ENCODE measurements around the gene LACTB.

Gene LACTB

DNA sequence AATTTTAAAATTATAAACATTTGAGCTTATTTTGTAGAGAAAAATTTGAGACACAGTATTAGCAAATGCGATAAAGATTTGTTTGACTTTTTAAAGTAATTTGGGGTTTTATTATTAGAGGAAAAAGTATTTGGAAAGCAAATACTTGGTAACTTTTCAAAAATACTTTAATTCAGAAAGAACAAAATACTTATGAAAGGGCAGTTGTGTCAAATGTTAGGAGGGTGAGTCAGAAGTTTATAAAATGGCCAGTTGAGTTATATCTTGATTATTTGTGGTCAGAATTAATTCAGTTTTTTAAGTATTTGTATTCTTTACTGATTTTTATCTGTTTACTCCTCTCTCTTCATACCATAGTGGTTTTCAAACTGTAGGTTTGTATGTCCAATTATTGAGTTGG, 12.1 kb downstream of the LACTB start:
- no peak for DNase-seq (ENCODE audit: low read depth)

DNA sequence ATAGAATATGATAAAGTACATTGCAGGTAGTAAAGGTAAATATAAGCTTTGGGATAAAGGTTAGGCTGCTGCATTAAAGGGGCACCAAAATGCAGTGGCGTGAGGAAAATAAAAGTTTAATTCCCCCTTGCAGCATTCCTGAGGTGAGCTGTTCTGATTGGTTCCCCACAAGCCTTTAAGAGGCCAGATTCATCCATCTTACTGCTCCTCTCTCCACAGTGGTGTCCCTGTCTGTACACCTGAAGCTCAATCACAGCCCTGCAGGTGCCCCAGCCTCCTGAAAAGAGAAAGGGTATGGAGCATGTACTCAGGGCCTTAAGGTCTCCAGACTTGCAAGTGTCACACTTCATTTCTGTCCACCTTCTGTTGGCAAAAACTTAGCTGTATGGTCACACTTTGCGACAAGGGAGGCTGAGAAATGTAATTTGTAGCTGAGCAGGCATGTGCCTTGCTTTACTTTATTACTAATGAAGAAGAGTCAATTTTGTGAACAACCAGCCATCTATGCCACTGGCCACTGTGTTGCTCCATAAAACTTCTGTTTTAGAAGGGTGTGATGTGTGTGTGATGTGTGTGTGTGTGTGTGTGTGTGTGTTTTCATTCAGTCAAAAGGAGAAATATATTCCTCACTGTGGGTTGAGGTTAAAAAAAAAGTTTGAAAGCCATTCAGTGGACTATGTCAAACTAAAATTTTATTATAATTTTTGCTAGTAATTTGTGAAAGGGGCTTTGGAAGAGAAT, 12.8 kb downstream of the LACTB start:
- DNase-seq (ENCODE audit: low read depth), result no peak

DNA sequence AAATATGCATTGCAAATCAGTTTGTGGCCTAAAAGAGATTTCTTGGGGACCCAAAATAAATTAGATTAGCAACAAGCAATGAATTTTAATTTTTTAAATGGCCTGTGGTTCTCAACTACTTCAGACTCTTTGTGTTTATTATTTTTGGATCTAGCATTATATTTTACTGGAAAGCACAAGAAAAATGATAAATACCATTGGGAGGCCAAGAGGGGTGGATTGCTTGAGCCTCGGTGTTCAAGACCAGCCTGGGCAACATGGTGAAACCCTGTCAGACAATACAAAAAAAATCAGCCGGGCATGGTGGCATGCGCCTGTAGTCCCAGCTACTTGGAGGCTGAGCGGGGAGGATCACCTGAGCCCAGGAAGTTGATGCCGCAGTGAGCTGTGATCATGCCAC, 13.6 kb downstream of the LACTB start:
- DNase-seq (ENCODE audit: low read depth), result no peak

DNA sequence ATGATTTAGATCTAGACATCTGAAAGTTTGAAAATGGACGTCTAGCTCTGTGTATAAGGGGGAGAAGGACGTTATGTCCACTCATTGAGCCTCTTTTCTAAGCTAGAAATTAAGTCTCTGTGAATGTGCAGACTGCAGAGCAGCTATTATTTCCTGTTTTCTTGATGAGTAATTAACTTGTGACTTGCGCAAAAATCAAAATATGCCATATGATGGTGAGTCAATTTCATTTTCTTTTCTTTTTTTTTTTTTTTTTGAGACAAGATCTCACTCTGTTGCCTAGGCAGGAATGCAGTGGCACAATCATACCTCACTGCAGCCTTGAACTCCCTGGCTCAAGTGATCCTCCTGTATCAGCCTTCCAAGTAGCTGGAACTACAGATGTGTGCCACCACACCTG, 14.1 kb downstream of the LACTB start:
- DNase-seq (ENCODE audit: low read depth), result no peak

DNA sequence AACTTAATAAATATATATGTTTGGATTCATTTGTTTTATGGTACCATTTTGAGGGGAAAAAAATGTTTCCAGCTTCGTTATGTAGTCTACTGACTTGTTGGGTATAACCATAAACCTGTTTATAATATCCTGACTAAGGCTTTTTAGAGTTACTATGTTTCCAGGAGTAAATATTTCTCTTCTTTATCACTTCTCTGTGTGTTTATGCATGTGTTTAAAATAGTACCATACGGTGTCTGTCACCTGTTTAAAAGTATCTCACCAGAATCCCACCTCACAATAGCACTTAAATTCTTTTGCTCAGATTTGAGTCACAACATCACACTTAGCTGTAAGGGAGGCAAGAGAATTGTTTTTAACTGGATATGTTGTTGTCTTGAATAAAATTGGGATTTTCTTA, 15.1 kb downstream of the LACTB start:
- DNase-seq (ENCODE audit: low read depth), result no peak

DNA sequence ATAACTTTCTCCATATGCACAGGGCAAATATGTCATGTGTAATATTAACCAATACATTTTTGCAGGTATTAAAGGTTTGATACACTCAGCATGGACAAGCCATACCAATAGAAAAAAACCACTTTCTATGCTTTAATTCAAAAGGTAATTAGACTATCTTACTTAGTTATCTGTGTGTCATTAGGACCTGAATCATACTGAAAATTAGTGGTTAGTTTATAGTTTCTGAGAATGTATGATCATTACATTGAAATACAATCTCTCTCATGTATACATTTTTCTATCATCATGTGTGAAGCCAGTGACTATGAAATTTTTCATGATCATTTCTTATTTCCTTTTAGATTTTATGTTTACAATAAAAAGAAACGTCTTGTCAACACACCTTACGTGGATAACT, 19.3 kb downstream of the LACTB start:
- no peak for DNase-seq (ENCODE audit: low read depth)

DNA sequence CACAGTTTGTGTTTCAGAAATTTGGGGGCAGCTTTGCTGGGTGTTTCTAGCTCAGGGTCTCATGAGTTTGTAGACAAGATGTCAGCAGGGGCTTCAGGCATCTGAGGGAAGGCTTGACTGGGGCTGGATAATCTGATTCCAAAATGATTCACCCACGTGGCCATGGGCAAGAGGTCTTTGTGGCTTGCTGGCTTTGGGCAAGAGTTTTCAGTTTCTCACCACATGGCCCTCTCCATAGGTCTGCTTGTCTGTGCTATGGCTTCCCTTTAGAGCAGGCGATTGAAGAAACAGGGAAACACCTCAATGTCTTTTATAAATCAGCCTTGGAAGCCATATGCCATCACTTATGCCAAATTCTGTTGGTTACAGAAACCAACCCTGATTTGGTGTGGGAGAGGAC, 23.8 kb downstream of the LACTB start:
- DNase-seq (ENCODE audit: low read depth), result no peak

DNA sequence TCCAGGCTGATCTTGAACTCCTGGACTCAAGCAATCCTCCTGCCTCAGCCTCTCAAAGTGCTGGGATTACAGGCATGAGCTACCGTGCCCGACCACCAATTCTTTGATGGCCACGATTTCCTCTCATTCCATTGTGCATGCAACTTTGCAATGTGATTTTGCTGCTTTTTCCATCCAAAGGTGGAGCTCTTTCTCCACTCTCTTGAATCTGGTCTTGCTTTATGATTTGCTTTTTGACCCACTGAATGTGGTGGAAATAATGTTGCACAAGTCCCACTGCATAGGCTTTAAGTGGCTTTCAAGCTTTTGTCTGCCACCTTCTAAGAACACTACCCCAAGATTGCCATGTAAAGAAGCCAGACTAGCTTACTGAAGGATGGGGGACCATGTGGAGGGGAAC, 25.0 kb downstream of the LACTB start:
- DNase-seq (ENCODE audit: low read depth), result no peak

DNA sequence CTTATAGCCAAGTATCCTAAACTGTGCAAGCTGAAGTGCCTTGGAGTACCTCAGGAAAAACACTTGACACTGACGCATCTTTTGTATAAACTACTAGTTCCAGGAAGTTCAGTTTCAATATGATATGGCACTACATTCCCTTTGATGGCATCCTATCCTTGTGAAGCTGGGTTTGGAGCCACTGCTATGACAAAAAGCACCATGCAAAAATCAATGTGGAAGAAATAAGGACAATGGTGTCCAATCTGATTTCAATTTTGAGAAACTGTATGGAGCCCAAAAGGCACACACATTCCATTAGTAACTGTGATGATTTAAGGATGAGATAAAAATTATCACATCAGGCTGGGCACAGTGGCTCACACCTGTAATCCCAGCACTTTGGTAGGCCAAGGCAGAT, 30.0 kb downstream of the LACTB start:
- DNase-seq (ENCODE audit: low read depth), result no peak

DNA sequence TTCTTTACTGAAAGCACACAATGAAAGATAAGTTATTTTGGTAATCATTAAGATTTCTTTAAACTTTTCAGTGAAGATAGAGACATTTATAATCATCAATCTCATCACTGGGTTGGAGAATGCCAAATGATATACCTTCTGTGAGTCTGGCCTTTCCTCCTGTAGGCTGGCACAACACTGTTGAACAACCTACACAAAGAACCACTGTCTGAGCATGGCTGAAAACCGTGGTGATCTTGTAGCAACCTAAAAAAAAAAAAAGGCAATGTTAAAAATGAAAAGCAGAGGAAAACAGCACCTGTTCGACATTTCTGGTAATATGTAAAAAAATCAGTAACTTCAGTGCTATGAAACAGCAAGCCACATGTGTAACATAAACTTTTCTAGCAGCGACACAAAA, 33.8 kb downstream of the LACTB start:
- DNase-seq (ENCODE audit: low read depth), result no peak

DNA sequence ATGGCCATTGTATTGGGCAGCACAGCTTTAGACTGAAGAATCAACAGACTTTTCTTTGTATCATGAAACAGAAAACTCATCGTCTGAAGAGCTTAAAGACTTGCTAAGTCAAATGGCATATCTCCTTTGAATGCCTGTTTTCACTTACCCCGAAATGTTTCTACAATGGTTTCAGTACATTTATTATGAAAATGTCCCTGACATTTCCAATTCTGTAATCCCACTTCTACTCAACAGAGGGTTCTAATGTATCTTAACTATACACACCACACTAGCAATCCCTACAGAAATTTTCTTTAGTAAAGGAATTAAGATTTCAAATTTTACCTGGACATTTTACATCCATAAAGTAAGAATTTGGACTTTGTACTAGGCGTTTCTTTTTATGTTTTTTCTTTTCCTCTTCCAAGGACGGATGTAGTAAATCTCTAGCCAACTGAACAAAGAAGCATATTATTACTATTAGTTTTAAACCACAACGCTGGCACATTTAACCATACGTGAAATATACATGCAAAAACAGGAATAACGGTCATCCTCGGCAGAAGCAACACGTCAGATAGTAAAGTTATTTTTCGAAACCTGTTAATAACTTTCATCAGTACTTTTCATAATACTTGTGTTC, 34.5 kb downstream of the LACTB start:
- no peak for DNase-seq (ENCODE audit: low read depth)

DNA sequence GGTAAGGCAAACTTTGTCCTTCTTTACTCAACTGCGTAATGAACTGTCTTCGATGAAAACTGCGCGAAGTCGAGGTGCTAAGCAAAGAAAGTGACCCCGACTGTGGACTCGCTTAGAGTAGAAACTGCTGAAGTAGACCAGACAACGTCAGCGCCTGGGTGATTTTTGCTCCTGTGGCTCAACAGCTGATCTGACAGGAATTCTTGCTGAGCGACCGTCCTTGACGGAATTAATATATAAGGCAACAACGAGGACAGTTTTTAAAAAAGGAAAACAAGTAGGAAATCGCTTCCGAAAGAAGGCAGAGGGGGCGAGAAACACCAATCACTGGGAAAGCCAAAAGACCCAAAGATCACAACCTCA, 35.1 kb downstream of the LACTB start:
- DNase-seq (ENCODE audit: low read depth), result no peak

DNA sequence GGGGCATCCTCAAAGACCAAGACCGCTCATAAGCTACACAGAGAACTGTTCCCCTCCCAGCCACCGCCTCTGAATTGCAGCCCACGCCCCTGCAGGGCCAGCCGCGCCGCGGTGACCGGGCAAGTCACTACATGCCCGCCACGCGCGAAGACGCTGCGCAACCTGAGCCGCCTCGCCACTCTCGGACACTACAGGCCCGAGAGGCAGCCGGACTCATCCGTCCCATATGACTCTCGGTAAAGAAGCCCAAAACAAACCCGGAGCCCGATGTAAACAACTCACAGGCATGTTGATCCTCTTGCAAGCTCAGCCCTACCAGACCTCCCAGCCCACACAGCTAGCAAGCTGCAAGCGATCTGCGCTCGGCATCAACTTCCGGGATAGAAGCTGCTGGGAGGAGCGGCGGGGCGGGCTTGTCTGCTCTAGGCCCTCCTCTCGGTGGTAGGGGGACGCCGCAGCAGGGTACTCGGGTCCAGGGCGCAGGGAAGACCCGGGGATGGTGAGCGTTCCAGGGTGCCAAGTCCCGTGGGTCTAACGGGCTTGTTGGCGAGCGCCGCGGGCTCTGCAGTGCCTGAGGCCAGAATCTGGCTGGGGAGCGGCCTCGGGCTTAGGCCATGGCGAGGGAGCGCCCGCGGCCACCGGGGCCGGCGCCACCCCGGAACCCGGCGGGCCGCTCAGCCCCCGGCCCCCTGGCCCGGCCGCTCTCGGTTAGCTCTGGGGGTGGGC, 35.6 kb downstream of the LACTB start, which contains the start of gene RPS27L:
Gene RPS27L, minus strand, starts transcription at position 360 of the 726 bp plus-strand sequence. Its CDS starts 72 bp downstream, at position 288.
- DNase-seq (ENCODE audit: low read depth), result peak; percentile 69

DNA sequence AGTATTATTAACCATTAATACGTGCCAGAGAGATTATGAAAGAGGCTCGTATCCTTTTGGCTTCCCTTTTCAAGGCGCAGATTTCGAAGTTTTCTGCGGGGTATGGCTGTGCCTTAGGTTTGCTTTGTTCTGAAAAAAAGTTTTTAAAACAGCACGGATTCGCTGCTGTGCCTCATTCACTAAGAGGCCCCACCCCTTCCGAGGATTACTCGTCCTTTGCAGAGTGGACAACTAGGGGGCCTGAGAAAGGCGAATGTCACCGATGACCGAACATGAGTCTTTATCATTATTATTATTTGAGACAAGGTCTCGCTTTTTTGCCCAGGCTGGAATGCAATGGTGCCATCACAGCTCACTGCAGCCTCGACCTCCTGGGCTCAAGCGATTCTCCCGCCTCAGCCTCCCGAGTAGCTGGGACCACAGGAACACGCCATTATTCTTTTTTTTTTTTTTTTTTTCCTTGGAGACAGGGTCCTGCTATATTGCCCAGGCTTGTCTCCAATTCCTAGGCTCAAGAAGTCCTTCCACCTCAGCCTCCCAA, 36.3 kb downstream of the LACTB start:
- DNase-seq (ENCODE audit: low read depth), result no peak

DNA sequence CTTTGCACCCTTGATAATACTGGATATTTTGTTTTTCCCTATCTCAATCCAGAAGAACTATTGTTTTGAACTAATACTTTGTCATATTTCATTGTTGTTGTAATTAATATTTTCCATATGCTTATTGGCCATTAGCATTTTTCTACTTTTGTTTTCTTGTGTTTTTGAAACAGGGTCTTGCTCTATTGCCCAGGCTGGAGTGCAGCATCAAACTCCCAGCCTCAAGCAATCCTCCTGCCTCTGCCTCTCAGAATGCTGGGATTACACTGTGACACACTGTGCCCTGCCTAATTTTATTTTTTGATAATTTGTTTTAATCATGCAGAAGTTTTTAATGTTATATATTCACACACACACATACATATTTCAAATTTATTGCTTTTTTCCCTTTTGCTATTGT, 39.0 kb downstream of the LACTB start:
- no peak for DNase-seq (ENCODE audit: low read depth)

DNA sequence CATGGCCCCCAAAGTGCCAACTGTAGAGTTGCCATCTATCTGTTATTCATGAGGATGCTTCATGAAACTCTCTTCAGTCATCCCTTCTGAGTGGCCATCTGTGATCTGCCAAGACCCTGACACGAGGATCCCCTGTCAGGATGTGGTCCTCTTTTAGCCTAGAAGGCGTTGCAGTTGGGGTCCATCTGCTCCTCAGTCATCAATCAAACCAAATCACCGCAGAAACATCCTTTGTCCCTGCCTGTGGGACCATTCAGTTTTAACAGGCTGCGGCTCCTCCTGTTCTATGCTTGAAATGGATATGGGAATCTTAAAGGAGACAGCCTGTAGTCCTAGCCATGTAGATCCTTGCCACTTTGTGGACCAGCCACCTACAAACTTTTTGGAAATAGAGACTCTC, 41.6 kb downstream of the LACTB start:
- DNase-seq (ENCODE audit: low read depth), result no peak

DNA sequence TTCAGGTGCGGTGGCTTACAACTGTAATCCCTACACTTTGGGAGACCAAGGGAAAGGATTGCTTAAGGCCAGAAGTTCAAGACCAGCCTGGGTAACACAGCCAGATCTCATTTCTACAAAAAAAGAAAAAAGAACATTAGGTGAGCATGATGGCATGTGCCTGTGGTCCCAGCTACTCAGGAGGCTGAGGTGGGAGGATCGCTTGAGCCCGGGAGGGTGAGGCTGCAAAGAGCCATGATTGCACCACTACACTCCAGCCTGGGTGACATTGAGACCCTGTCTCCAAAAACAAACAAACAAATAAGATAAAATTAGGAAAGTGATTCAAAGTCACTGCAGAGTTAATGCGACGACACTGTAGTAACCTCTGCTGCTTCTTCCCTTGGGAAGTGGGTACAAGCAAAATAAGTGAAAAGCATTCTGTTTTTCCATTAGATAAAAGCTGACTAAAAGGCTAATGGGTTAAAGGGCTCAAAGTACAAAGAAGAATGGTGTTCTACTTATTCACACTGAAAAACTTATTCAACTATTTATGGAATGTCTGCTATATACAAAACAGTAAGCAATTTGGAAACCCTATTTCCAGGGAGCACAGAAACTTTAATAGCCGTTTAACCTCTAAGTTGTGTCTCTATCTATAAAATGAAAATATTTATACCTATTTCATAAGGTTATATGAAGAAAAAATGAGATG, 43.7 kb downstream of the LACTB start:
- no peak for DNase-seq (ENCODE audit: low read depth)

DNA sequence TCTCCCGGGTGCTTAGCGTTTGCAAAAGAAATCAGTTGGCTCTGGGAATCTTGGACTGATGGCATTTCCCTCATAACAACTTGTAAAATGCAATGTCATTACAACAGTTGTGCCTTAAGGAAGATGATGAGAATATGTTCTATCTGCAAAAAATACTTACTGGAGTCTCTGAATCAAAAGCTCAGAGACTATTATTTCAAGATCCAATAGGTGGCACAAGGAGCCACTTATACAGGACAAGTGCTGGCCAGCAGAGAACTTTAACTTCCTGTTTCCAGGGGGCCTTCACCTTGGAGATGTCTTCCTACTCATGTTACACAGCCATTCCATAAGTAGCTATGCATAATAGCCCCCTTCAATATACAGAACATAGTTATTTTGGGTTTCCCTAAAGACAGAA, 44.6 kb downstream of the LACTB start:
- DNase-seq (ENCODE audit: low read depth), result no peak

DNA sequence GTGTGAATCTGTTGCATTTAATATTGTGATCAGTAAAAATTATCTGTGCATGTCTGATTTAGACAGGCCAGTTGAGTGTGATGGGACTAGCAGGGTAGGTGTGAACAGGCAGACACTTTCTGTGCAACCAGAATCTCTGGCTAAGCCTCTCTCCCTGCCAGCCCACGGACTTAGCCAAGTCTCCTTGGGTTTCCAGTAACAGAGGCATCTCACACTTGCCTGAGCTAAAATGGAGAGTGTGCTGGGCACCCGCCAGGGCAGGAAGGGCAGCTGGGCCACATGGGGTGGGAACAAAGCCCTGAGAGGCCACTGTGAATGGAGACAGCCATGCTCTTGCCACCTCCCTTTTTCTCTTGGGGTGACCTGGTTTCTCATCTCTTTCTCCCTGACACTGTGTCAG, 48.1 kb downstream of the LACTB start:
- DNase-seq (ENCODE audit: low read depth), result no peak

DNA sequence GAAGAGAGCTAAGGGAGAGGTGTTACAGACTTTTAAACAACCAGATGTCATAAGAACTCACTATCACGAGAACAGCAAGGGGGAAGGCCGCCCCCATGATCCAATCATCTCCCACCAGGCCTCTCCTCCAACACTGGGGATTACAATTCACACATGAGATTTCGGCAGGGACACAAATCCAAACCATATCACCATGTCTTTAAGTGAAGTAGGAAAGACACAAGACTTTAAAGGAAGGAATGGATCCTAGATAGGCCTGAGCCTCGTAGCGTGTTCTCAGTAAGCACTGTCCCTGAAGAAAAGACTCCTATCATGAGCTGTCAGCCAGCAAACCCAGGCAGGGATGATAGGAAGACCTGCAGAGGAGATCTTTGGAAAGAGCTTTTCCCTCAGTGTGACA, 50.7 kb downstream of the LACTB start:
- DNase-seq (ENCODE audit: low read depth), result no peak

DNA sequence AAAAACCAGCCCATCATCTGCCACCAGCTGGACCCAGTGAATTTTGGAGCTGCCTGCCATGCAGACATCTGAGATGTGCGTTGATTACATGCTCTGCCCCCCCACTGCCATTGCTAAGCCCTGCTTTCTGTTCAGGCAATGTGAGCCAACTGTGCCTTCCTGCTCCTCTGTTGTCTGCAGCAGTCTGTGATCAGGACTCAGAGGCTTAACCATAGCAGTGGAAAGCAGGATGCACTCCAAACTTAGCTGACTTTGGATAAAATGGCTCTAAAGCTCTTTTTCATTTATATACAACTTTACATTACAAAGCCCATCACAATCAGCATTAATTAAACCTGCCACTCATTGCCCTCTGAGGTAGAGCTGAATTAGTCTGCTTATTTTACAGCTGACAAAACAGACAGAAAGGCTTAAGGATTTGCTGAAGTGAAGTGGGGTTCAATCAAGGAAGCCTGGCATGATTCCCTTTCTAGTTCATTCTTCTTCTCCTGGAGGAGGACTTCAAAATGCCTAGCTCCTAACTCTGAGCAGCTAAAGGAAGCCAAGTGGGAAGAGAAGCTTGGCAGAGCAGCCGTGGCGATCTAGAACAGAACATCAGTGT, 51.3 kb downstream of the LACTB start:
- no peak for DNase-seq (ENCODE audit: low read depth)

DNA sequence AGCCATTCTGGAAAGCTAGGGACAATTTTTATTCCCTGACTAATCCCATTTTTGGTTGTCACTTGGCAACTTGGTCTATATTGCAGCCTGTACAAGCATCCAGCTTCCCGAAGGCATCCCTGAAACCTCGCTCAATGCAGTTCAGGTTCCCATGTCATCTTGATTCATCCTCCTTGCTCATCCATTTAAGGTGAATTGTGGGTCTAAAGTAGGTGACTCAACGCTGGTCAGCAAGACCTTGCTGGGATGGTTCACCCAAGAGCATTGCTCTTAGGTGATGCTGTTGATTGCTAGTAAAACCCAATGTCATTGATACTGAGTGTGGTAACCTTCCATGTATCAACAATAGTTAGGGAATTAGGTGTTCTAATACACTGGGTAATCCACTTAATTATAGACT, 54.6 kb downstream of the LACTB start:
- DNase-seq (ENCODE audit: low read depth), result no peak

All from CMK (cell line).